Progenitor cell of endocrine pancreas (in vitro differentiated cells): ENCODE measurements around the gene ABR. TPM values are rescaled to one million over a fixed set of nuclear protein-coding genes. Genes with fewer than 3 reads are reported as not detected.

Experiments used
- DNase-seq: peaks from one replicate; pipeline ENCODE4 v3.0.0; 2021; ENCODE audit warnings: low spot score; ENCODE audit not compliant: unreplicated experiment
- H3K27ac Mint-ChIP-seq: 2 replicates; pipeline ENCODE4 v1.8.0; 2021; ENCODE audit warnings: mild to moderate bottlenecking, moderate library complexity, mixed read lengths
- H3K27me3 Mint-ChIP-seq: 2 replicates; pipeline ENCODE4 v1.8.0; 2021; ENCODE audit warnings: mixed read lengths
- H3K36me3 Mint-ChIP-seq: 2 replicates; pipeline ENCODE4 v1.8.0; 2022; ENCODE audit warnings: mixed read lengths; ENCODE audit not compliant: insufficient read depth
- H3K4me1 Mint-ChIP-seq: 2 replicates; pipeline ENCODE4 v1.8.0; 2021; ENCODE audit warnings: low read depth, mixed read lengths
- H3K4me3 Mint-ChIP-seq: 2 replicates; pipeline ENCODE4 v1.8.0; 2021; ENCODE audit warnings: low read depth, mild to moderate bottlenecking, moderate library complexity, mixed read lengths
- H3K9me3 Mint-ChIP-seq: 2 replicates; pipeline ENCODE4 v1.8.0; 2021; ENCODE audit warnings: low read depth, mixed read lengths
- CTCF ChIP-seq: fragments of 200-600 bp; sonication (generic); IDR thresholded peaks from one replicate; pipeline ENCODE4 v1.5.0; 2021; ENCODE audit warnings: antibody characterized with exemption, mild to moderate bottlenecking; ENCODE audit not compliant: unreplicated experiment
- total RNA-seq: library from RNA; stranded (reverse); gene quantifications from 2 replicates; pipeline ENCODE4 v1.2.1, GENCODE V29; 2021

The ABR gene
- total RNA-seq, 1 donor from 2014 or later, result 61.0 TPM

- Mint-ChIP-seq H3K27ac (no peak overlapping the region), H3K27me3 (peaks cover 49% of the 10 kb centered on the region), H3K4me3 (peak overlapping the region; percentile 17), H3K9me3 (no peaks in the 10 kb centered on the region), H3K36me3 (no peaks in the 10 kb centered on the region), H3K4me1 (peaks cover 2% of the 10 kb centered on the region)
- no peak for DNase-seq
- TF ChIP-seq CTCF, result no peak
Observed at GRCh38 chr17:1180958-1181752, 1.4 kb upstream of the ABR start.

GRCh38 chr17:1179112-1179817, 516 bp downstream of the ABR start:
- H3K27me3 Mint-ChIP-seq, result peaks cover 42% of the 10 kb centered on the region
- no peak for TF ChIP-seq CTCF
- no peak overlapping the region for H3K27ac Mint-ChIP-seq

GRCh38 chr17:1177016-1177700, 2.6 kb downstream of the ABR start:
- TF ChIP-seq CTCF, result no peak
- Mint-ChIP-seq H3K36me3 (peaks cover 2% of the 10 kb centered on the region), H3K27me3 (peaks cover 32% of the 10 kb centered on the region), H3K4me3 (no peak overlapping the region), H3K4me1 (peaks cover 2% of the 10 kb centered on the region), H3K9me3 (no peaks in the 10 kb centered on the region), H3K27ac (no peak overlapping the region)
- no peak for DNase-seq

More at GRCh38 chr17:1179112-1179817, 516 bp downstream of the ABR start:
- Mint-ChIP-seq H3K9me3 (no peaks in the 10 kb centered on the region), H3K4me3 (peak overlapping the region; percentile 79), H3K4me1 (peaks cover 2% of the 10 kb centered on the region), H3K36me3 (peaks cover 2% of the 10 kb centered on the region)
- no peak for DNase-seq

- no peak for TF ChIP-seq CTCF
- Mint-ChIP-seq H3K4me1 (peaks cover 2% of the 10 kb centered on the region), H3K27ac (no peak overlapping the region), H3K4me3 (no peak overlapping the region), H3K27me3 (peaks cover 15% of the 10 kb centered on the region), H3K9me3 (no peaks in the 10 kb centered on the region), H3K36me3 (peaks cover 2% of the 10 kb centered on the region)
- no peak for DNase-seq
Observed at GRCh38 chr17:1174263-1174880, 5.4 kb downstream of the ABR start.
